Measurements from ENCODE around the gene ATG16L1. TPM values are rescaled to one million over a fixed set of nuclear protein-coding genes. Genes with fewer than 3 reads are reported as not detected.
A peak's percentile ranks its signal among the peaks of the same experiment; 100 is the strongest.

ATG16L1 gene
- total RNA-seq, 1 experiment from 2014 or later, result 26.4 TPM

GRCh38 chr2:233247744-233248143 lies 3.7 kb upstream of the ATG16L1 start:
- no peaks in the 10 kb centered on the region for H3K9me3 Mint-ChIP-seq (ENCODE audit: unreplicated experiment)
- DNase-seq (ENCODE audit: unreplicated experiment), result peak; percentile 98

GRCh38 chr2:233248999-233249398 lies 2.5 kb upstream of the ATG16L1 start:
- no peak for TF ChIP-seq CTCF (IDR thresholded peaks at IDR 0.05; ENCODE audit: unreplicated experiment)
- CTCF ChIA-PET, result interaction anchor here (1.0 to 4.5 kb wide), 4 partner anchors 40 to 396 kb away, joined by 3 to 23 read pairs (median 6); no protein-coding TSS in a partner anchor
- no peak for DNase-seq (ENCODE audit: unreplicated experiment)
- Mint-ChIP-seq H3K36me3 (ENCODE audit: insufficient read depth, unreplicated experiment) (no peaks in the 10 kb centered on the region), H3K27ac (ENCODE audit: low read depth, unreplicated experiment) (no peak overlapping the region), H3K9me3 (ENCODE audit: unreplicated experiment) (no peaks in the 10 kb centered on the region), H3K27me3 (ENCODE audit: insufficient read depth, unreplicated experiment) (no peaks in the 10 kb centered on the region), H3K4me3 (ENCODE audit: unreplicated experiment) (no peak overlapping the region), H3K4me1 (ENCODE audit: insufficient read depth, unreplicated experiment) (peaks cover 17% of the 10 kb centered on the region)
- BruUV-seq (replicated peaks), result no TSS peak
- POLR2A ChIA-PET, result interaction anchor here (0.6 to 2.8 kb wide), 3 partner anchors 39 to 391 kb away, joined by 4 to 7 read pairs (median 7); no protein-coding TSS in a partner anchor
- intact Hi-C loops (cut with micrococcal nuclease), result no loop called here

More at GRCh38 chr2:233247744-233248143, 3.7 kb upstream of the ATG16L1 start:
- Mint-ChIP-seq H3K4me3 (ENCODE audit: unreplicated experiment) (no peak overlapping the region), H3K27me3 (ENCODE audit: insufficient read depth, unreplicated experiment) (no peaks in the 10 kb centered on the region), H3K27ac (ENCODE audit: low read depth, unreplicated experiment) (peak overlapping the region; percentile 13), H3K4me1 (ENCODE audit: insufficient read depth, unreplicated experiment) (peaks cover 12% of the 10 kb centered on the region), H3K36me3 (ENCODE audit: insufficient read depth, unreplicated experiment) (no peaks in the 10 kb centered on the region)
- no peak for TF ChIP-seq CTCF (IDR thresholded peaks at IDR 0.05; ENCODE audit: unreplicated experiment)
- ChIA-PET POLR2A (interaction anchor here (1.3 to 2.0 kb wide), 3 partner anchors 13 to 38 kb away, joined by 3 to 6 read pairs (median 5); no protein-coding TSS in a partner anchor), CTCF (no interaction called here)
- intact Hi-C loops (cut with micrococcal nuclease), result no loop called here
- BruUV-seq (replicated peaks), result no TSS peak

- TF ChIP-seq CTCF (IDR thresholded peaks at IDR 0.05; ENCODE audit: unreplicated experiment), result no peak
- ChIA-PET POLR2A (interaction anchor here (0.9 to 3.8 kb wide), 6 partner anchors 8 to 472 kb away, joined by 3 to 24 read pairs (median 6); no protein-coding TSS in a partner anchor), CTCF (interaction anchor here (0.6 to 4.5 kb wide), 32 partner anchors 9 to 639 kb away, joined by 3 to 23 read pairs (median 4); no protein-coding TSS in a partner anchor)
- DNase-seq (ENCODE audit: unreplicated experiment), result no peak
- H3K27ac Mint-ChIP-seq (ENCODE audit: low read depth, unreplicated experiment), result peak overlapping the region; percentile 74
- intact Hi-C loops (cut with micrococcal nuclease), result loop anchor here (5.0 kb wide), 1 partner anchor 198 kb away; no protein-coding TSS in a partner anchor
- H3K4me3 Mint-ChIP-seq (ENCODE audit: unreplicated experiment), result peak overlapping the region; percentile 86
- BruUV-seq (replicated peaks), result no TSS peak
- H3K36me3 Mint-ChIP-seq (ENCODE audit: insufficient read depth, unreplicated experiment), result no peaks in the 10 kb centered on the region
- no peaks in the 10 kb centered on the region for H3K9me3 Mint-ChIP-seq (ENCODE audit: unreplicated experiment)
- peaks cover 25% of the 10 kb centered on the region for H3K4me1 Mint-ChIP-seq (ENCODE audit: insufficient read depth, unreplicated experiment)
- no peaks in the 10 kb centered on the region for H3K27me3 Mint-ChIP-seq (ENCODE audit: insufficient read depth, unreplicated experiment)
Observed at GRCh38 chr2:233250568-233250967, 905 bp upstream of the ATG16L1 start.

GRCh38 chr2:233250985-233251305 lies 528 bp upstream of the ATG16L1 start:
- H3K9me3 Mint-ChIP-seq (ENCODE audit: unreplicated experiment), result no peaks in the 10 kb centered on the region
- BruUV-seq (replicated peaks), result no TSS peak
- TF ChIP-seq CTCF (IDR thresholded peaks at IDR 0.05; ENCODE audit: unreplicated experiment), result no peak
- peaks cover 28% of the 10 kb centered on the region for H3K4me1 Mint-ChIP-seq (ENCODE audit: insufficient read depth, unreplicated experiment)
- DNase-seq (ENCODE audit: unreplicated experiment), result peak; percentile 11
- CTCF ChIA-PET, result interaction anchor here (0.6 to 4.5 kb wide), 34 partner anchors 10 to 618 kb away, joined by 3 to 23 read pairs (median 4); partner anchors contain the start of gene KCNJ13
- H3K27me3 Mint-ChIP-seq (ENCODE audit: insufficient read depth, unreplicated experiment), result no peaks in the 10 kb centered on the region
- POLR2A ChIA-PET, result interaction anchor here (0.6 to 3.8 kb wide), 15 partner anchors 8 to 626 kb away, joined by 3 to 24 read pairs (median 3); partner anchors contain the start of gene GIGYF2
- intact Hi-C loops (cut with micrococcal nuclease), result loop anchor here (1.0 to 5.0 kb wide), 5 partner anchors 199 to 645 kb away; no protein-coding TSS in a partner anchor
- peak overlapping the region; percentile 74 for H3K27ac Mint-ChIP-seq (ENCODE audit: low read depth, unreplicated experiment)
- peak overlapping the region; percentile 86 for H3K4me3 Mint-ChIP-seq (ENCODE audit: unreplicated experiment)
- peaks cover 3% of the 10 kb centered on the region for H3K36me3 Mint-ChIP-seq (ENCODE audit: insufficient read depth, unreplicated experiment)

All from MCF 10A (cell line).